ENCODE results near the gene PPTC7.

DNA sequence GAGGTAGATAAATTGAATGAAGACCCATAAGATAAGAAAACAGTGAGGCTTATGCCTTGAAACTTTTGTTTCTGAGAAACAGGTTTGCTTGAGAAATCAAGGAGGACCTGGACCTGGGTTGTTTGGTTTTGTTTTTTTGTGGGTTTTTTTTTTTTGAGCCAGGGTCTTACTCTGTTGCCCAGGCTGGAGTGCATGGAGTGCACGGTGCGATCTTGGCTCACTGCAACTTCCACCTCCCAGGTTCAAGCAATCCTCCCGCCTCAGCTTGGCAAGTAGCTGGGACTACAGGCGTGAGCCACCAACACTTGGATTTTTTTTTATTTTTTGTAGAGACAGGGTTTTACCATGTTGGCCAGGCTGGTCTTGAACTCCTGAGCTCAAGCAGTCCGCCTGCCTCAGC, 9.0 kb upstream of the PPTC7 start:
- TF ChIP-seq, protein P1, sequence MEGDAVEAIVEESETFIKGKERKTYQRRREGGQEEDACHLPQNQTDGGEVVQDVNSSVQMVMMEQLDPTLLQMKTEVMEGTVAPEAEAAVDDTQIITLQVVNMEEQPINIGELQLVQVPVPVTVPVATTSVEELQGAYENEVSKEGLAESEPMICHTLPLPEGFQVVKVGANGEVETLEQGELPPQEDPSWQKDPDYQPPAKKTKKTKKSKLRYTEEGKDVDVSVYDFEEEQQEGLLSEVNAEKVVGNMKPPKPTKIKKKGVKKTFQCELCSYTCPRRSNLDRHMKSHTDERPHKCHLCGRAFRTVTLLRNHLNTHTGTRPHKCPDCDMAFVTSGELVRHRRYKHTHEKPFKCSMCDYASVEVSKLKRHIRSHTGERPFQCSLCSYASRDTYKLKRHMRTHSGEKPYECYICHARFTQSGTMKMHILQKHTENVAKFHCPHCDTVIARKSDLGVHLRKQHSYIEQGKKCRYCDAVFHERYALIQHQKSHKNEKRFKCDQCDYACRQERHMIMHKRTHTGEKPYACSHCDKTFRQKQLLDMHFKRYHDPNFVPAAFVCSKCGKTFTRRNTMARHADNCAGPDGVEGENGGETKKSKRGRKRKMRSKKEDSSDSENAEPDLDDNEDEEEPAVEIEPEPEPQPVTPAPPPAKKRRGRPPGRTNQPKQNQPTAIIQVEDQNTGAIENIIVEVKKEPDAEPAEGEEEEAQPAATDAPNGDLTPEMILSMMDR (IDR thresholded peaks at IDR 0.05; ENCODE audit: poor library complexity), result no peak
- TF ChIP-seq EZH2phosphoT487 (IDR thresholded peaks at IDR 0.05; ENCODE audit: low read depth, severe bottlenecking, unreplicated experiment) (no peak), EZH2 (IDR thresholded peaks at IDR 0.05; ENCODE audit: borderline replicate concordance) (no peak)

Data from hepatocyte (in vitro differentiated cells).